Endometrial microvascular endothelial cells (primary cell): ENCODE results near the gene PSPN. TPM values are rescaled to one million over a fixed set of nuclear protein-coding genes. Genes with fewer than 3 reads are reported as not detected.
"Not testable (repeated sequence)": the region's sequence is repeated elsewhere in the genome, so short reads cannot be mapped to it uniquely, and the experiment has no call there.

Experiments used
- in situ Hi-C: cut with HindIII; loops from 2 replicates; pipeline ENCODE4 v1.10.0; 2017; ENCODE audit warnings: low sequenced_read_pairs, low pct_unique_long_range_greater_than_20kb; ENCODE audit errors: inconsistent ontology term
- total RNA-seq: library from RNA; depleted of rRNA; stranded (reverse); fragments of >200 nt; gene quantifications from one replicate; pipeline ENCODE4 v1.2.3, GENCODE V29; 2015; ENCODE audit errors: inconsistent ontology term

PSPN gene
- total RNA-seq, 1 donor from 2014 or later: 0.46 TPM

DNA sequence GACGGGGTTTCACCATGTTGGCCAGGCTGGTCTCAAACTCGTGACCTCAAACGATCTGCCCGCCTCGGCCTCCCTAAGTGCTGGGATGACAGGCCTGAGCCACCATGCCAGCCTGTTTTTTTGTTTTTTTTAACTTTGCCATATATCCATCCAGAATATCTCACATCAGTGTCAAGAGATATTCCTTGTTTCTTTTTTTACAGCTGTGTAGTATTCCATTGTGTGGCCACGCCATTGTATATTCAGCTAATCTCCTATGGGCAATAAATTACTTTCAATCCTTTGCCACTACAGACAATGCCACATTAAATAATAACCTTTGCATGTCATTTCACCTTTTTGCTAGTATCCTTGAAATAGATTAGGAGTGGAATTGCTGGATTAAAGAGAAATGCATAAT, 33.6 kb upstream of the PSPN start:
- in situ Hi-C loops: no loop called here

DNA sequence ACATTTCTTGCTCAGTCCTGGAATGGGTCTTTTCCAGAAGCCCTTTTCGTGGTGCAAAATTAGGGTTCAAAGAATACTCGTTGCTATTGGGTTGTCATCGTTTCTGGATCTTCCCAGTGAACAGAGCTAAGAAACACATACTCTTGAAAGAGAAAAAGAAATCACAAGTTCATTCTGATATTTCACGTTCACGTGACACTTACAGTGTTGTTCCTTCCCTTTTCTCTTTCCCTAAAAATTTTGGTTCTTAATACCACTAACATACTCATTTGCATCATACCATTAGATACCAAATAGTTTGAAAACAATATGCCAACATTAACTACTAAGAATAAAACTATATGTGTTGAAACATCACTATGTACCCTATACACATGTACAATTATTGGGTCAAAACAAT, 30.7 kb upstream of the PSPN start:
- in situ Hi-C loops: no loop called here

GRCh38 chr19:6402837-6403608, 27.3 kb upstream of the PSPN start:
- in situ Hi-C loops: no loop called here

GRCh38 chr19:6402058-6402457, 26.3 kb upstream of the PSPN start:
- in situ Hi-C loops: no loop called here

DNA sequence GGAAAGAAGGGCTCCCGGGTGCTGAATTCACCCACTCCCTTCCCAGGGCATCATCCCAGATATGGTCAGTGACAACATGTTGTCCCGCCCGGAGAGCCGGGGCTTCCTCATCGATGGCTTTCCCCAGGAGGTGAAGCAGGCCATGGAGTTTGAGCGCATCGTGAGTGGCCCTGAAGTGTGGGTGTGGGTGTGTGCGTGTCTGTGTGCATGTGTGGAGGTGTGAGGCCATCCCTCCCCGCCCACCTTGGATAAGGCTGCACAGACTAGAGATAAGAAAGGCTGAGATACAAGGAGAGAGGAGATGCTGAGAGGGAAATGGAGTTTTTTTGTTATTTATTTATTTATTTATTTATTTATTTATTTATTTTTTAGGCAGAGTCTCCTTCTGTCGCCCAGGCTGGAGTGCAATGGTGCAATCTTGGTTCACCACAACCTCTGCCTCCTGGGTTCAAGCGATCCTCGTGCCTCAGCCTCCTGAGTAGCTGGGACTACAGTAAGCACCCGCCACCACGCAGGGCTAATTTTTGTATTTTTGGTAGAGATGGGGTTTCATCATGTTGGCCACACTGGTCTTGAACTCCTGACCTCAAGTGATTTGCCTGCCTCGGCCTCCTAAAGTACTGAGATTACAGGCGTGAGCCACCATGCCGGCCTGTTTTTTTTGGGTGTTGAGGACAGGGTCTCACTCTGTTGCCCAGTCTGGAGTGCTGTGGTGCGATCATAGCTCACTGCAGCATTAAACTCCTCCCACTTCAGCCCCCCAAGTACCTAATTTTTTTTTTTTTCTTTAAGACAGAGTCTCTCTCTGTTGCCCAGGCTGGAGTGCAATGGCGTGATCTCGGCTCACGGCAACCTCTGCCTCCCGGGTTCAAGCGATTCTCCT, 24.6 kb upstream of the PSPN start:
- in situ Hi-C loops: not testable (repeated sequence)

DNA sequence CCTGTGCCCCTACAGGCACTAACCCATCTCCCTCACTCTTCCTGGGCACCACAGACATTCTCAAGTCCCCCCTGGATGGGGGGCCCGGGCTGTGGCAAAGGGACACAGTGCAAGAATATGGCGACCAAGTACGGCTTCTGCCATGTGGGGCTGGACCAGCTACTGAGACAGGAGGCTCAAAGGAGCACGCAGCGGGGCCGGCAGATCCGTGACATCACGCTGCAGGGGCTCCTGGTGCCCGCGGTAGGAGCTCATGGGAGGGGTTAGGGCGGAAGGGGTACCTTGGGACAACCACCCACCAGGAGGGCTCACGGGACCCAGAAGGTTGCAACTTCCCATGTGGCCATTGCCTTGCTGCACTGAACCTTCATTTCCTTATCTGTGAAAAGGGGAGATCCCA, 20.6 kb upstream of the PSPN start:
- in situ Hi-C loops: loop anchor here (25.0 kb wide), 1 partner anchor 109 kb away; the partner anchor contains the start of gene MLLT1

GRCh38 chr19:6394831-6395230, 19.1 kb upstream of the PSPN start:
- in situ Hi-C loops: loop anchor here (25.0 kb wide), 1 partner anchor 108 kb away; the partner anchor contains the start of gene MLLT1

GRCh38 chr19:6393983-6394412, 18.3 kb upstream of the PSPN start:
- in situ Hi-C loops: loop anchor here (25.0 kb wide), 1 partner anchor 107 kb away; the partner anchor contains the start of gene MLLT1

DNA sequence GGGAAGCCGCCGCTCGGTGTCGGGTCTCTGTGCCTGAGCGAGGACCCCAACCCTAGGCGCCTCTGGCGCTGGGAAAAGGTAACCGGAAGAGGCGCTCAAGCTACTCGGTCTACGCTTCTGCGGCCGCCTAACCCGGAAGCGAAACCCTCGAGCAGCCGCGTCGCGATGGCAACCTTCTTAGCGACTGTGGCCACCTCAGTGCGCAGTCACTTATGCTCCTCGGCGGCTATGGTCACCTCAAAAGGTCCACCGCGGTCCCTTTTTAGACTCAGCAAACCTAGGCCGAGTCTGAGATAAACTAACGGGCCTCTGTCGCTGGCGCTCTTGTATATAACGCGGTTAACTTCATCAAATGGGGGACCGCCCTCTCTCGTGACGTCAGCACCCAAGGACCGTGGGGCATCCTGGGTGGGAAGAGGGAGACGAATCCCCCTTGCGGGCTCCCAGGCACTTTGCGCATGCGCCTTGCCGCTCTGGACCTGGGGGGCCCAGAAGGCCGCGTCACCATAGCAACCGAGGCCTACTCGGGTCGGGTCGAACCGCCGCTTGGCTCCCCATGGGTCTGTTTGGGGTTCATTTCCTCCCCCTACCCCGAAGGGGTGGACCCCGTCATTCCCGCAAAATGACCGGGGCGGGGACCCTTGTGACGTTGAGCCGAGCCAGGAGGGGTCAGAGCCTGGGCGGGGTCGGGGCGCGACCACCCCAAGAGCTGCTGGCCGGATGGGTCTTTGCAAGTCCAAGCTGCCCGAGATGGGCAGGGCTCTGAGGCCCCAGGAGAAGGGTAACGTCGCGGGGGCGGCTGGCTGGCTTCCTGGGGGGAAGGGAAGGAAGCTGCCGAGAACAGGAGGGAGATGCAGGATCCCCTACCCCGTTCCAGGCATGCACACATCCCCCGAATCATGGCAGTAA, 17.6 kb upstream of the PSPN start, which contains the start of gene GTF2F1:
Gene GTF2F1, minus strand, starts transcription at position 91 of the 909 bp plus-strand sequence. CDS start 169 bp downstream, outside the sequence.
- in situ Hi-C loops: loop anchor here (25.0 kb wide), 1 partner anchor 106 kb away; the partner anchor contains the start of gene MLLT1

DNA sequence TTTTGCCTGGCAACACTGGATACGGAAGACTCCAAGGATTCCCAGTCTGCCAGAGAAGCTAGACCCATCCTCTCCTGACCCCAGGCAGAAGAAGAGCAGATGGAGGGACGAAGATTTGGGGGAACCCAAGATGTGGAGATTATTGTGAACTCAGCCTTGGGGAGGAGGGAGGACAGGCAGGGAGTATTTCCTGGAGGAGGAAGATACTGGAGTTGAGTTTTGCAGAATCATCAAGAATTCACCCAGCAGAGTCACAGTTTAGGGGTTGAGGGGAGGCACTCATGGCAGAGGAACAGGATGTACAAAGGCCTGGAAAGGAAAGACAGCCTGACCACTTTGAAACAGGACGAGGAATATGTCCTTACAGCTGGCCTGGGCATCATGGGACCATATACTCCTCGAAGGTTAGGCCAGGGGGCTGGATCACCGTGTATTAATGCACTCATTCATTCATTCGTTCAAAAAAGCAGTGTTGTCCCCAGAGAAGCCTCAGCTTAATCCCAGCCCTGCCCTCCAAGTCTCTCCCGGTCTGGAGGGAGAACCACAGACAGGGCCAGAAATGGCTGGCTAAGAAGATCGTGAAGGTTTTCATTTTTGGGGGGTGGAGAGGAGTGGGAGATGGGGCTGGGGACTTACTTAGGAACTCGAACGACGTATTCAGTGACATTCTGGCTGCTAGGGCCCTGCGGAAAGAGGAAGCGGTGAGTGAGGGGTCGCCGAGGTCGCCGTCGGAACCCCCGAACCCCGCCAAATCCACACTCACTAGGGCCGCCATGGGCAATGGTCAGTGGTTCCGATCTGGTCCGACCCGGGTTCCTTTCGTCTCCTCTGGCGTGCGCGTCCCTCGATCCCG, 16.7 kb upstream of the PSPN start:
- in situ Hi-C loops: loop anchor here (25.0 kb wide), 1 partner anchor 105 kb away; the partner anchor contains the start of gene MLLT1

DNA sequence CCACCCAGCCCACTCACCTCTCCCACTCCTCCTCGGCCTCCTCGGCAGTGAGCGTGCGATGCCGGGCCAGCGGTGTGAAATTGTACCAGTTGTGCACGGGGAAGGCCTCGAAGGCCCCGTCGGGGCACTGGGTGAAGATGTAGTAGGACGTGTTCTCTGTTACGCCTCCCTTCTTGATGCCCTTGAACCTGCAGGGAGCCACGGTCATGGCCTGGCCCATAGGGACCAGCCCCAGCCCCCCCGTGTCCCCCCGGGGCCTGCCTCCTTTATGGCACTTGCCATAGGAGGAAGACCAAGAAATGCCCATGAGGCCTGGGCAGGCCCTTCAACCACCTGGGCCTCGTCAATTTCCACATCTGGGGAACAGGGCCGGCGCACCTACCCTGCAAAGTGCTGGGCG, 11.6 kb upstream of the PSPN start:
- in situ Hi-C loops: loop anchor here (25.0 kb wide), 1 partner anchor 100 kb away; the partner anchor contains the start of gene MLLT1

- in situ Hi-C loops: loop anchor here (25.0 kb wide), 1 partner anchor 97 kb away; the partner anchor contains the start of gene MLLT1
Observed at GRCh38 chr19:6384381-6384780, 8.6 kb upstream of the PSPN start.

GRCh38 chr19:6383188-6383587, 7.5 kb upstream of the PSPN start:
- in situ Hi-C loops: loop anchor here (25.0 kb wide), 1 partner anchor 96 kb away; the partner anchor contains the start of gene MLLT1

DNA sequence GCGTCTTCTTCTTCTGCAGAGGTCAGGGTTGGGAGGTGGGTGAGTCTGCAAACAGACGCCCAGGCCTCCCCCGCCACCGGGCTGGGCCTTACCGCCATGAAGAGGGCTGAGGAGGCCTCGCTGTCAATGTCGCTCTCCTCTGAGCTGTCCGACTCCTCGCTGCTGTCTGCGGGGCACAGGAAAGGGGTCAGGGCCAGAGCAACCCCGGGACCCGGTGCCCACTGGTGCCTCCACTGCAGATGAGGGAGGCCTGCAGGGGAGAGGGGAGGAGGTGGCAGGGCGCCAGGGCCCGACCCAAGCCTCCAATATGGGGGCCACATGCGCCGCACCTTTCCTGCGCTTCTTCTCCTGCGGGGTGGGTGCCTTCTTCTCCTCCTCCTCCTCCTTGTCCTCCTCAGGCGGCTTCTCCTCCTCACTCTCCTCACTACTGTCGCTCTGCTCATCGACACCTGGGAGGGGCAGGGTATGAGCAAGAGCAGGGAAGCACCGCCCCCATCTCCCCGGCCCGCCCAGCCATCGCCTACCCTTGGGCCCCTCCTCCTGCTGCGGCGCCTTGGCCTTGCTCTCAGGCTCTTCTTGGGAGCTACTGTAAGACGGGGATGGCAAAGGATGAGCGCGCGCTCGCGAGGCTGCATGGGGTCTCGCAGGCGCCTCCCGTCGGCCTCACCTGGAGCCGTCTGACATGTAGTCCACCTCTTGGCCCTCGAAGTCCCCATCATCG, 5.5 kb upstream of the PSPN start:
- in situ Hi-C loops: loop anchor here (25.0 kb wide), 1 partner anchor 94 kb away; the partner anchor contains the start of gene MLLT1

DNA sequence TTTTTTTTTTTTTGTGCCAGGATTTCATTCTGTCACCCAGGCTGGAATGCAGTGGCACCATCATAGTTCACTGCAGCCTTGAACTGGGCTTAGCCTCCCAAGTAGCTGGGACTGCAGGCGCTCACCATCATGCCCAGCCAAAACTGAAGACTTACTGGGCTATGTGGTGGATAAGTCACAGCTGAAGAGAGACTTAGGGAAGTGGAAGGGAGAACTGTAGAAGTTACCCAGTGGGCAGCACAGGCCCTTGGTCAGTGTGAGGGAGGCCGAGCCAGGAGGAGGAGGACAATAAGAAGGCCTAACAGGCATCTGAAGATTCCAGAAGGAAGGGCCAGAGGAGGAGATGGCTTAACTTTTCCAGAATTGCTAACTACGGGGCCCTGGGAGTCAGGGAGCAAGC, 4.0 kb upstream of the PSPN start:
- in situ Hi-C loops: loop anchor here (25.0 kb wide), 1 partner anchor 92 kb away; the partner anchor contains the start of gene MLLT1

DNA sequence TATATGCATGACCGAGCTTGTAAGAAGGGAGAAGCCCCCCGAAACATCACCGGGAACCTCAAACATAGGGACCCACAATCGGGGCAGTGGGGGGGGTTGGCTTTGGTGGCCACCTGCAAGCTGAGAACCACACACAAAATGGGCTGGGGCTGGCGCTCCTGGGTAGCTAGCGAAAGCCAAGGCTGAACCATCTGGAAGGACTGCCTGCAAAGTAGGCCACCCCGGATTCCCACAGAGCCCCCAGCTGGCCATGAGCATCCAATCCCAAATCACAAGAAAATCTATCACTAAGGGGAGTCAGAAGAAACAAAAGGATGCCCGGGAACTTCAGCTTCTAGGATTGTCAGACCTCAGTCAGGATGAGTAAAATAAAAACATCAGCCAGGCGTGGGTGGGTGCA, 2.8 kb upstream of the PSPN start:
- in situ Hi-C loops: loop anchor here (25.0 kb wide), 1 partner anchor 91 kb away; the partner anchor contains the start of gene MLLT1
